K562 (cell line): ENCODE data around the gene FITM1. TPM values are rescaled to one million over a fixed set of nuclear protein-coding genes. Genes with fewer than 3 reads are reported as not detected.

ENCODE experiments used
- BMI1 ChIP-seq: fragments of 150-350 bp; IDR thresholded peaks from 2 replicates; pipeline ENCODE4 v1.6.1; 2014; ENCODE audit warnings: low read length
- DACH1 ChIP-seq: fragments of 450-650 bp; IDR thresholded peaks from 2 replicates; pipeline ENCODE4 v1.6.1; 2018; ENCODE audit not compliant: partially characterized antibody
- ETS2 ChIP-seq: IDR thresholded peaks from 2 replicates; pipeline ENCODE4 v1.6.1; 2016; ENCODE audit warnings: borderline replicate concordance, missing genetic modification characterization, mild to moderate bottlenecking, moderate library complexity, missing compliant biosample characterization; ENCODE audit not compliant: poor library complexity, severe bottlenecking
- FOXJ2 ChIP-seq: fragments of 200-800 bp; sonication (Bioruptor generic); IDR thresholded peaks from 2 replicates; pipeline ENCODE4 v1.6.1; 2016; ENCODE audit warnings: missing genetic modification characterization, missing compliant biosample characterization
- HDAC2 ChIP-seq: fragments of 450-650 bp; IDR thresholded peaks from 2 replicates; pipeline ENCODE4 v1.6.1; 2016; ENCODE audit warnings: mild to moderate bottlenecking
- HDGF ChIP-seq: fragments of 450-650 bp; IDR thresholded peaks from 2 replicates; pipeline ENCODE4 v1.6.1; 2016
- NR4A1 ChIP-seq, 2 experiments: fragments of 250-450 bp in 1 of 2; fragments of 450-650 bp in 1 of 2; sonication (Bioruptor Pico) in 1 of 2; IDR thresholded peaks; 2 replicates each; pipeline versions ENCODE4 v1.4.0 to v1.6.1; 2016 to 2020; ENCODE audit warnings: mild to moderate bottlenecking in 2 of 2, missing compliant biosample characterization in 1 of 2, missing genetic modification characterization in 1 of 2, moderate library complexity in 1 of 2
- PHF21A ChIP-seq: fragments of 450-650 bp; IDR thresholded peaks from 2 replicates; pipeline ENCODE4 v1.6.1; 2017; ENCODE audit warnings: low read depth, borderline replicate concordance
- SMAD1 ChIP-seq: fragments of 150-350 bp; IDR thresholded peaks from 2 replicates; pipeline ENCODE4 v1.6.1; 2014; ENCODE audit warnings: low read length, low read depth; ENCODE audit not compliant: partially characterized antibody
- ZNF316 ChIP-seq: fragments of 450-650 bp; IDR thresholded peaks from 2 replicates; pipeline ENCODE4 v1.6.1; 2016
- ZNF584 ChIP-seq: fragments of 200-800 bp; sonication (Bioruptor generic); IDR thresholded peaks from 2 replicates; pipeline ENCODE4 v1.6.1; 2016; ENCODE audit warnings: low read depth, mild to moderate bottlenecking, missing genetic modification characterization, missing compliant biosample characterization
- polyA plus RNA-seq, 8 experiments: library from polyadenylated mRNA; depleted of rRNA in 4 of 8; stranded (reverse) in 5 of 8; unstranded in 3 of 8; fragments of >200 nt; fragmentation: Nextera tagmentation in 2 of 8; fragmentation: Illumina TruSeq in 1 of 8; extraction: Ambion mirVana in 2 of 8; extraction: Trizol in 1 of 8; gene quantifications; 2 replicates each; pipeline versions ENCODE4 v1.2.1 to v1.2.3, GENCODE V29; 2011 to 2014; ENCODE audit warnings: inconsistent platforms in 1 of 8, missing spikeins in 1 of 8
- total RNA-seq, 7 experiments: library from RNA; depleted of rRNA in 6 of 7; stranded (reverse); fragments of >200 nt in 6 of 7; fragmentation: Illumina TruSeq in 2 of 7; extraction: Trizol in 2 of 7; gene quantifications; 2 replicates each; pipeline versions ENCODE4 v1.2.1 to v1.2.3, GENCODE V29; 2011 to 2021; ENCODE audit warnings: low replicate concordance in 1 of 7
- TF ChIP-seq, protein P1 (sequence below): fragments of 450-650 bp; IDR thresholded peaks from 2 replicates; pipeline ENCODE4 v1.6.1; 2017; ENCODE audit warnings: antibody characterized with exemption, mild to moderate bottlenecking
- TF ChIP-seq, protein P2 (sequence below): fragments of 450-650 bp; IDR thresholded peaks from 2 replicates; pipeline ENCODE4 v1.6.1; 2016; ENCODE audit warnings: antibody characterized with exemption
- TF ChIP-seq, protein P3 (sequence below), 2 experiments: fragments of 450-650 bp; IDR thresholded peaks; 2 replicates each; pipeline ENCODE4 v1.6.1; 2018; ENCODE audit warnings: mild to moderate bottlenecking in 2 of 2, low read depth in 1 of 2; ENCODE audit not compliant: partially characterized antibody in 2 of 2

The FITM1 gene
- total and polyA plus RNA-seq, 9 of the 15 experiments (the other 6 are each of a cell fraction or from before 2014, with no cell fraction given) = 0.09 to 0.20 TPM; not detected in 7

- TF ChIP-seq, protein P1, sequence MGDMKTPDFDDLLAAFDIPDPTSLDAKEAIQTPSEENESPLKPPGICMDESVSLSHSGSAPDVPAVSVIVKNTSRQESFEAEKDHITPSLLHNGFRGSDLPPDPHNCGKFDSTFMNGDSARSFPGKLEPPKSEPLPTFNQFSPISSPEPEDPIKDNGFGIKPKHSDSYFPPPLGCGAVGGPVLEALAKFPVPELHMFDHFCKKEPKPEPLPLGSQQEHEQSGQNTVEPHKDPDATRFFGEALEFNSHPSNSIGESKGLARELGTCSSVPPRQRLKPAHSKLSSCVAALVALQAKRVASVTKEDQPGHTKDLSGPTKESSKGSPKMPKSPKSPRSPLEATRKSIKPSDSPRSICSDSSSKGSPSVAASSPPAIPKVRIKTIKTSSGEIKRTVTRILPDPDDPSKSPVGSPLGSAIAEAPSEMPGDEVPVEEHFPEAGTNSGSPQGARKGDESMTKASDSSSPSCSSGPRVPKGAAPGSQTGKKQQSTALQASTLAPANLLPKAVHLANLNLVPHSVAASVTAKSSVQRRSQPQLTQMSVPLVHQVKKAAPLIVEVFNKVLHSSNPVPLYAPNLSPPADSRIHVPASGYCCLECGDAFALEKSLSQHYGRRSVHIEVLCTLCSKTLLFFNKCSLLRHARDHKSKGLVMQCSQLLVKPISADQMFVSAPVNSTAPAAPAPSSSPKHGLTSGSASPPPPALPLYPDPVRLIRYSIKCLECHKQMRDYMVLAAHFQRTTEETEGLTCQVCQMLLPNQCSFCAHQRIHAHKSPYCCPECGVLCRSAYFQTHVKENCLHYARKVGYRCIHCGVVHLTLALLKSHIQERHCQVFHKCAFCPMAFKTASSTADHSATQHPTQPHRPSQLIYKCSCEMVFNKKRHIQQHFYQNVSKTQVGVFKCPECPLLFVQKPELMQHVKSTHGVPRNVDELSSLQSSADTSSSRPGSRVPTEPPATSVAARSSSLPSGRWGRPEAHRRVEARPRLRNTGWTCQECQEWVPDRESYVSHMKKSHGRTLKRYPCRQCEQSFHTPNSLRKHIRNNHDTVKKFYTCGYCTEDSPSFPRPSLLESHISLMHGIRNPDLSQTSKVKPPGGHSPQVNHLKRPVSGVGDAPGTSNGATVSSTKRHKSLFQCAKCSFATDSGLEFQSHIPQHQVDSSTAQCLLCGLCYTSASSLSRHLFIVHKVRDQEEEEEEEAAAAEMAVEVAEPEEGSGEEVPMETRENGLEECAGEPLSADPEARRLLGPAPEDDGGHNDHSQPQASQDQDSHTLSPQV = peak; percentile 56
- no peak for TF ChIP-seq DACH1
- peak; percentile 44 for TF ChIP-seq ETS2 (tag)
- TF ChIP-seq BMI1 = no peak
- TF ChIP-seq, protein P2, sequence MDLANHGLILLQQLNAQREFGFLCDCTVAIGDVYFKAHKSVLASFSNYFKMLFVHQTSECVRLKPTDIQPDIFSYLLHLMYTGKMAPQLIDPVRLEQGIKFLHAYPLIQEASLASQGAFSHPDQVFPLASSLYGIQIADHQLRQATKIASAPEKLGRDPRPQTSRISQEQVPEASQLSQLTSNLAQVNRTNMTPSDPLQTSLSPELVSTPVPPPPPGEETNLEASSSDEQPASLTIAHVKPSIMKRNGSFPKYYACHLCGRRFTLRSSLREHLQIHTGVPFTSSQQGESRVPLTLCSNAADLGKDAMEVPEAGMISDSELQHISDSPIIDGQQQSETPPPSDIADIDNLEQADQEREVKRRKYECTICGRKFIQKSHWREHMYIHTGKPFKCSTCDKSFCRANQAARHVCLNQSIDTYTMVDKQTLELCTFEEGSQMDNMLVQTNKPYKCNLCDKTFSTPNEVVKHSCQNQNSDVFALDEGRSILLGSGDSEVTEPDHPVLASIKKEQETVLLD = peak; percentile 36; the same call in 1 of the 2 replicates
- TF ChIP-seq, protein P3, sequence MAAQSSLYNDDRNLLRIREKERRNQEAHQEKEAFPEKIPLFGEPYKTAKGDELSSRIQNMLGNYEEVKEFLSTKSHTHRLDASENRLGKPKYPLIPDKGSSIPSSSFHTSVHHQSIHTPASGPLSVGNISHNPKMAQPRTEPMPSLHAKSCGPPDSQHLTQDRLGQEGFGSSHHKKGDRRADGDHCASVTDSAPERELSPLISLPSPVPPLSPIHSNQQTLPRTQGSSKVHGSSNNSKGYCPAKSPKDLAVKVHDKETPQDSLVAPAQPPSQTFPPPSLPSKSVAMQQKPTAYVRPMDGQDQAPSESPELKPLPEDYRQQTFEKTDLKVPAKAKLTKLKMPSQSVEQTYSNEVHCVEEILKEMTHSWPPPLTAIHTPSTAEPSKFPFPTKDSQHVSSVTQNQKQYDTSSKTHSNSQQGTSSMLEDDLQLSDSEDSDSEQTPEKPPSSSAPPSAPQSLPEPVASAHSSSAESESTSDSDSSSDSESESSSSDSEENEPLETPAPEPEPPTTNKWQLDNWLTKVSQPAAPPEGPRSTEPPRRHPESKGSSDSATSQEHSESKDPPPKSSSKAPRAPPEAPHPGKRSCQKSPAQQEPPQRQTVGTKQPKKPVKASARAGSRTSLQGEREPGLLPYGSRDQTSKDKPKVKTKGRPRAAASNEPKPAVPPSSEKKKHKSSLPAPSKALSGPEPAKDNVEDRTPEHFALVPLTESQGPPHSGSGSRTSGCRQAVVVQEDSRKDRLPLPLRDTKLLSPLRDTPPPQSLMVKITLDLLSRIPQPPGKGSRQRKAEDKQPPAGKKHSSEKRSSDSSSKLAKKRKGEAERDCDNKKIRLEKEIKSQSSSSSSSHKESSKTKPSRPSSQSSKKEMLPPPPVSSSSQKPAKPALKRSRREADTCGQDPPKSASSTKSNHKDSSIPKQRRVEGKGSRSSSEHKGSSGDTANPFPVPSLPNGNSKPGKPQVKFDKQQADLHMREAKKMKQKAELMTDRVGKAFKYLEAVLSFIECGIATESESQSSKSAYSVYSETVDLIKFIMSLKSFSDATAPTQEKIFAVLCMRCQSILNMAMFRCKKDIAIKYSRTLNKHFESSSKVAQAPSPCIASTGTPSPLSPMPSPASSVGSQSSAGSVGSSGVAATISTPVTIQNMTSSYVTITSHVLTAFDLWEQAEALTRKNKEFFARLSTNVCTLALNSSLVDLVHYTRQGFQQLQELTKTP (IDR thresholded peaks at IDR 0.05; ENCODE audit: low read depth in 1 of 2, partially characterized antibody in 2 of 2) = peak in 1 of 2 experiments; percentile 17
- no peak for TF ChIP-seq ZNF584
- TF ChIP-seq HDGF = 0 out of 2 replicates have a peak, but pooled peaks have one; percentile 20
- TF ChIP-seq NR4A1 (CRISPR knock-in tag; IDR thresholded peaks at IDR 0.05) = no peak
- peak; percentile 28; the same call in 1 of the 2 replicates for TF ChIP-seq NR4A1 (tag; IDR thresholded peaks at IDR 0.05)
- TF ChIP-seq PHF21A = no peak
- TF ChIP-seq SMAD1 = peak; percentile 30
- TF ChIP-seq FOXJ2 (tag) = no peak
- TF ChIP-seq ZNF316 = no peak
- TF ChIP-seq HDAC2 = 0 out of 2 replicates have a peak, but pooled peaks have one; percentile 15
Measured at GRCh38 chr14:24093207-24093900, 37.1 kb upstream of the FITM1 start (continued).
